CD4-positive, alpha-beta T cell treated with Interleukin-17A for 4 hours (primary cell): Measurements from ENCODE around the gene IQSEC1.

Experiments used
- DNase-seq: peaks from one replicate; pipeline ENCODE4 v3.0.0-alpha.2; 2020; ENCODE audit warnings: mixed read lengths

Gene IQSEC1

DNA sequence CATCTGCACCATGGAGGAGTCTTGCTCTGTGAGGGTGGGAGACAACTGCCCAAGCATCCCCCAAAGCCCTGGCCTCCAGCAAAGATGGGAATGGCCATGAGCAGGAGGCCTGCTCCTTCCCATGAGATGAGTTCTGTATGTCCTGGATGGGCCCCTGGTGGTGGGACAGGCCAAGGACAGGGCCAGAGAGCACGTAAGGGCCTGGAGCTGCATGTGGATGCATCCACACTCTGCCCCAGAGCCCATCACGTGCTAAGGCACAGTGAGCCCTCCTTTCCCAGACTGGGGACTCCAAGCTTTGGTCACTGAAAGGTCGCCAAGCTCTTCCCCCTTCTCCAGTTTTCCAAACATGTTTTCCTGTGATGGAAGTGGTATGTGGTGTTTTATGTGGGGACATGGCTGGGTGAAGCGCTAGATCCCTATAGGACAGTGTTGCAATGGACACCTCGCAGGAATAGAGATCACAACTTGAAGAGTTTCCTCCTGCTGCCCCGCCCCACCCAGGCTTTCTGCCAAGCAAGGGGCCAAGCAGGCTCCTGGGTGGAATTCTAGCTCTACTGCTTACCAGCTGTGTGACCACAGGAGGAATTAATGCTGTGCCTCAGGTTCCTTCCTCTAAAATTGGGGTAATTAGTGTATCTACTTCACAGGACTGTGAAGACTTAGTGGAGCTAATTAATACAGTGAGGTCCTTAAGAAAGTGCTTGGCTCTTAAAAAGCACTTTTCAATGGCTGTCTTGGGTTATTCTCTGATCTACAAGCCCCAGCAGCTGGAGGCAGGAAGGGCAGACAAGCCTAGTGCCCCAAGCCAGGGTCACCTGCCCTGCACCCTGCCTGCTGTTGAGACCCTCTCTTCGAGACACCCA lies 125.5 kb downstream of the IQSEC1 start:
- no peak for DNase-seq

GRCh38 chr3:12946649-12947316 lies 126.4 kb downstream of the IQSEC1 start:
- no peak for DNase-seq

DNA sequence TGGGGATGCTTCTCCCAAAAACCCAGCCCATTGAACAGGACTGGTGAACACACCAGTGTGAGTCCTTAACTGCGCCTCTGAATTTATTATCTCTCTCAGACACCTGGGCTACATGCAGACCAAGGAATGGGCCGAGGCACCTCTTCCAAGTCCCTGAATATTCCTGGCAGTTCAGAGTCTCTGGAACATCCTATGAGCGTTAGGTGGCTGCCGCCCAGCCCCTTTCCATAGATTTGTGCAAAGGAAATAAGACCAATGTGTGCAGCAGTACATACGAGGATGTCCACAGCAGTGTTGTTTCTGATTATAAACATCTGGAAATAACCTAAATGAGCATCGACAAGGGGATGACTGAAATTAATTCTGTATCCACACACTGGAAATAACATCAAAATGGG lies 127.0 kb downstream of the IQSEC1 start:
- DNase-seq, result no peak

DNA sequence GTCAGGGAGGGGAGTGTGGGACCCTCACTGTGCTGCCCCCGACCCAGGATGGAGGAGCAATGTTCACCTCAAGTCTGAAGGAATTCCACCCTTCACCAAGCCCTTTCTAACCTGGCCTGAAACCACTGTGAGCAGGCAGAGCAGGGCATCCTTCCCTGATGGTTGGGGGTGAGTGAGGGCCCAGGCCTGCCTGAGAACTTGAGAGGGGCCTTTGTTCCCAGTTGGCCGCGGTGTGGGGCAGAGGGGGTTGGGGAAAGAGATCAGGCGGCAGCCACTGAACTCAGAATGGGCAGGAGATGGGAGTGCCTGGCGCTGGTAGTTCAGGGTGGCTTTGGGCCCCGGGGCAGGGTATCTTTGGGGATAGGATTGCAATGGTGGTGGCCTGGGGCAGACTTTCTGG lies 128.4 kb downstream of the IQSEC1 start:
- DNase-seq, result no peak

DNA sequence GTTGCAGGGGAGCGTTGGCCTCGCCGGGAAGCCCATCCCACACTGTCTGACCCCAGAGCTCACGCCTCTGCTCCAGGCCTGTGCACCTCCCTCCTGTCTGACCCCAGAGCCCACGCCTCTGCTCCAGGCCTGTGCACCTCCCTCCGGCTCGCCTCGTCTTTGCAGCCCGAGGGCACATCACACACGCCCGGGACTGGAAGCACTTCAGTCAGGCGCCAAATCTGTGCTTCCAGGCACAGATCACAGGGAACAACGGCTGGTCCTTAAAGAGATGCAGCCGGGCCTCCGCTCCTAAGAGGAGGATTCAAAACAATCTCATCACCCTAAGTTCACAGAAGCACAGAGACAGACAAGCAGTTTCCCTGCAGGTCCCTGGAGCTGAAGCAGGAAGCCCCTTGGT lies 128.8 kb downstream of the IQSEC1 start:
- no peak for DNase-seq

GRCh38 chr3:12943124-12944021 lies 129.9 kb downstream of the IQSEC1 start:
- DNase-seq, result no peak

DNA sequence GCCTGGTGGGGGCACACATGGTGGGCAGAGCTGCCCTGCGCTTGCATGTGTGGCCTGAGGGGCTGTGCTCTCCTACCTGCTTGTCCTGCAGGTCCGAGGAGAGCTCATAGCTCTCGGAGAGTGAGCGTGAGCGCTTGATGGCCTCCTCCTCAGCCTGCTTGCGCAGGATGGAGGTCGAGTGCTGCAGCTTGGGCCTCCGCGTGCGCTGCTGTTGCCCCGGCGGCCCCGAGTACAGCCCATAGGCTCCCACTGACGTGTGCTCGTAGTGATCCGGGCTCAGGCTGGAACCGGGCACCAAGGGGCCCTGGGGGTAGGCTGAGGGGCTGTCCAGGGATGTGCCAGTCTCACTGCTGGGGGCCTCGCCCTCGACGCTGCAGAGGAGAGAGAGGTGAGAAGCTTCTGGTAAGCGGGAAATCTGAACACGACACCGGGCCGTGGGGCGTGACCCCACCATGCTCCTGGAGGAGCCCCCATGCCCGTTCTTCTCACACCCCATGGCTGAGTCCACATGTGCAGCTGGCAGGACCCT lies 131.7 kb downstream of the IQSEC1 start:
- DNase-seq, result no peak

DNA sequence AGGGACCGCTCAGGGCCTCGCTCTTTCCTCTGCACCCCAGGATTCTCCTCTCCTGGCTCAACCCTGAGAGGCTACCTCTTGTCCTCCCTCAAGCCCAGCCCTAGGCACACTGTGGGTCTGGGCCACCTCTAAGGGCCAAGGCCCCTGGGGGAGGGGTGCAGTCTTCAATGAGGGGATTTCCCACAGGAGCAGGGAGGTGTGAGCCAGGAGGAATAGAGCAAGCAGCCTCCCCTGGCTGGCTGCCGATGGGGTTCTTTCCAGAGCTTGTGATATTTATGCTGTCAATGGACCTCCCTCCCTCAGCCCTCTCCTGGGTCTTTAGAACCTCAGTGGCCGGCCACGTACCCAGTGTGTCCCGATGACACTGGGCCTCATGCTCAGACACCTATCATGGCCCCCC lies 132.4 kb downstream of the IQSEC1 start:
- no peak for DNase-seq

- DNase-seq, result no peak
These were observed 134.1 kb downstream of the IQSEC1 start for GRCh38 chr3:12939137-12939536.

DNA sequence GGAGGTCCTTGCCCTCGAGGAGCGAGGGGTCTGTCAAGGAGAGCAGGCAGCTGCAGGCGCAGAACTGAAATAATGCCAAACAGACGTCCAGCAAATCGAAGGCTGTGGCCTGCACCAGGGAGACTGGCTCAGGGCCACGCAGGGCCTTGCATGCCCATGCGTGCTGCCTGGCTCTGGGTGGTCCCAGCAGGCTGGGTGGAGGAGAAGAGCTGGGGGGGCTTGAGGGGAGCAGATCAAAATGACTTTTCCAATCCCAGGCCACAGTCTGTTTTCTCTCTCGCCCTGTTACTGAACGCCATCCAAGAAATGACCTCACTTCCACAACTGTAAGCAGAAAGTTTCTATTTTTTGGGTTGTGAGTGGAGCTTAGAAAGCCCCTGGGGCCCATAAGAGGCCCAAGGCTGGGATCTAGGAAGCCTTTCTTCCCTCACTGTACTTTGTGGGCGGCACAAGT lies 134.9 kb downstream of the IQSEC1 start:
- DNase-seq, result no peak

DNA sequence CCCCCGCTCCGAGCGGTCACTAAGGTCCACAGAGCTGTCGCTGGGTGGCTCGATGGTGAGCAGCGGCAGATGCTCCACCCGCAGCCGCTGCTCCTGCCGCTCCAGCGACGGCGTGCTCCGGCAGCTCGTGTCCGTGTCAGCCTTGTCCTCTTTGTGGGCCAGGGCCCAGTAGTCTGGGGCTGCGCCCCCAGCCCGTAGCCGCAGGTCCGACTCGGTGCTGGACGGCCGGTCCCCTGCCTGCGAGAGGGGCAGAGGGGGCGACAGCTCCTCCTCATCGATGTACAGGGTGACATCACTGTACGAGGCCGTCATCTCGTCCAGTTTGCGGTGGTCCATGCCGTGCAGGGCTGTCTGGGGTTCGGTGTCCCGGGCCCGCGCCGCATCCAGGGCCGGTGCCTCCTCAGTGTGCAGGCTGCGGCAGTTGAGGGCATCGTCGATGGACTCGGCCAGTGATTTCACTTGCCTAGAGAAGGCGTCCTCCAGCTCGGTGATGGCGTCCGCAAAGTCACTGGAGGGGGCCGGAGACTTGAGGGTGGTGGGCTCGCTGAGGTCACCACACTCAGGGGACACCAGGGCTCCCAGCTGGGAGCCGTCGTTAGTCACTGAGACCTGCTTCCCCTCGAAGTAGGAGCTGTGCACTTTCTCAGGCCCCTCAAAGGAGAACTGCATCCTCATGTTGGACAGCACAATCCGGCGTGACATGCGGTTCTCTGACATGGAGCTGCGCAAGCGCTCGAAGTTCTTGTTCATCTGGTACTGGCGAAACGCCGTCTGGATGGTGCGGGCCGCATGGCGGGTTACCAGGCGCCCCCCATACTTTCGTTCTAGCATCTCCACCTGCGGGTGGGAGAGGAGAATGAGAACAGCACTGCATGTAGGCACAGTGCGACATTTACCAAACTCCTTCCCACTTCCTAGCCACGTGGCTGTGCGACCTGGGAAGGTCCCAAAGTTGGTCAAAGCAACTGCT lies 137.1 kb downstream of the IQSEC1 start:
- no peak for DNase-seq

DNA sequence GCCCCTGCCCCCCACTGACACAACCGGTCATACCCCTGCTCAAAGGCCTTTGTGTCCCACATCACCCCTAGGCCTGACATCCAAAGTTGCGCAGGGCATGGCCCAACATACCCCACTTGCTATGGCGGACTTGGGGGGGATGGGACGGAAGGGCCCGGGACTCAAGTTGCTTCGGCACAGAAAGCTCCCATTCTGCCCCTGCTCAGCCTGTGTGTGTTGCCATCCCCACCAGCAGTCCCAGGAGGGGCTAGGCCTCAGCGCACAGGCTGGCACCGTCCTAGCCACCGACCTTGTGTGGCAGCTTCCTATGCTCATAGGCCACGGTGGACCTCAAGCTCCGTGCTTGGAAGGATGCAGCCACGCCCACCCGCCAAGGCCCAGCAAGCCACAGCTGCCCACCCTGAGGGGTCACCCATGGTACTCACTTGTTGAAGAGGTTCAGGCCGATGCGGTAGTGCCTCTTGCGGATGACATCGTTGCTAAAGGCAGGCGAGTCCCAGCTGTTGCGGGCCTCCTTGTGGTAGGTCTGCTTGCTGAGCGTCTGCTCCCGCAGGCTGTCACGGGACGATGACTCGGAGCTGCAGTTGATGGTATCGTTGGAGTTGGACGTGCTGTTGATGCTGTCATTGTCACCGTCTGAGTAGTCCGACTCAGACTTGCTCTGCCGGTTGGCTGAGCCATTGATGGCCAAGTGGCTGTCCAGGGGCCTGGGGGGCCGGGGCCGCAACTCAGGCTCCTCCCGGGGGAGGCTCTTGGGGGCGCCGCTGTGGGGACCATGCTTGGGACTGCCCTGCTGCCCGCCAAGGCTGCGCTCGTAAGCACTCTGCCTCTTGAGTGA lies 138.0 kb downstream of the IQSEC1 start:
- DNase-seq, result no peak

GRCh38 chr3:12934431-12934830 lies 138.8 kb downstream of the IQSEC1 start:
- DNase-seq, result no peak

- no peak for DNase-seq
These were observed 139.3 kb downstream of the IQSEC1 start for GRCh38 chr3:12933901-12934300.

GRCh38 chr3:12932754-12933153 lies 140.5 kb downstream of the IQSEC1 start:
- no peak for DNase-seq

DNA sequence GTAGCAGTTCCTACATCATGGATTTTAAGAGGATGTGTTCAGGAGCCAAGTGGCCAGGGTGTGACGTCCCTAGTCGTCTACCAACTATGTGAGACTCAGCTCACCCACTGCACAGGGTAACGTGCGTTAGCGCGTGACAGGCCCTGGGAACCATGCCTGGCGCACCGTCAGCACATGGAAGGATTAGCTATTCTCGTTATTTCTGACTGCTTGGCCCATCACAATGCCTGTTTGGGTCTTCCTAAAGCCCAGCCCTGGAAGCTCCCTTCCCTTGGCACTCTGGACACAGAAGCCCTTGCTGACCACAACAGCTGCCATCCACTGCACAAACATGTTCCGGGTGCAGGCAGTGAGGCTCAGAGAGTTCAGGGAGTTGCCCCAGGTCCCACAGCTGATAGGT lies 140.9 kb downstream of the IQSEC1 start:
- no peak for DNase-seq

DNA sequence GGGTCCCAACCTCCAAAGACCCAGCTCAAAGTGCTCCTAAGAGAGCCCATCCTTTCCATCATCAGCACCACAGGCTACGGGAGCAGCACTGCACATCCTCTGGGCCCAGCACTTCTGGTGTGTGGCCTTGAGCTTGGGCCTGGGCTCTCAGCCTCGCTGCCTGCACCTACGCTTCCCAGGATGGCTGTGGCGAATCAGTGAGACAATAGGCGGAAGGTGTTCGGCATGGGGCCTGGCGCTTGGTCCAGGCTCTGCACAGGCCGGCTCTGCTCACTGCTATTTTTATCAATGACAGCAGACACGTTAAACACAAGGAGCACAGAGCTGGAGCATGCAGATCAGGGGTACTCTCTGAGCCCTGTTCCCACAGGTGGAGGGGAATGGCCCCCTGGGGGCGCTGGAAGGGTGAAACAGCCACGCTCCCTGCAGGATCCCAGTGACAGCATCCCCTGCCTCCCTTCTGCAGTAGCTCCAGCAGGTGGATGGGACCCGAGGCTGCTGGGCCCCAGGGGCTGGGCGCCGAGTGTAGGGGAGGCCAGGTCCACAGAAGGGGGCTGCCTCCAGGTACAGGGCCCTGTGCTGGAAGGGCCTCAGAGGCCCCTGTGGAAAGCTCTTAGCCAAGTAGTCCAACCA lies 141.8 kb downstream of the IQSEC1 start:
- no peak for DNase-seq

DNA sequence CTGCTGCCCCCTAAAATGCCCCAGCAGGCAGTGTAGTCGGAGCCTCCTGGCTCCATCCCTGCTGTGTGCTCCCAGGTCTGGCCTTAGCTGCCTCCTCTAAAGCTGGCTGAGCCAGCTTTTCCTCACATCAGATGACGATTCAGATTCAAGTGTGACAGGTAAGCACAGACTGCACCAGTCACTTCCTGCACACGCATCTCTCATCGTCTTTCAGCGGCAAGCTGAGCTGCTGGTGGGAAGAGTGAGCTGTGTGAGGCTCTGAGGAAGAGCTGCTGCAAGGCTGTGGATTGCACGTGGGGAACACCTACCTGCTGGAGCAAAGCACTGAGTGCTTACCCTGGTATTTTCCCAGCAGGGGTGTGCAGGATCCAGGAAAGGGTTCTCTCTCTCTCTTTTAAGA lies 143.4 kb downstream of the IQSEC1 start:
- DNase-seq, result no peak

DNA sequence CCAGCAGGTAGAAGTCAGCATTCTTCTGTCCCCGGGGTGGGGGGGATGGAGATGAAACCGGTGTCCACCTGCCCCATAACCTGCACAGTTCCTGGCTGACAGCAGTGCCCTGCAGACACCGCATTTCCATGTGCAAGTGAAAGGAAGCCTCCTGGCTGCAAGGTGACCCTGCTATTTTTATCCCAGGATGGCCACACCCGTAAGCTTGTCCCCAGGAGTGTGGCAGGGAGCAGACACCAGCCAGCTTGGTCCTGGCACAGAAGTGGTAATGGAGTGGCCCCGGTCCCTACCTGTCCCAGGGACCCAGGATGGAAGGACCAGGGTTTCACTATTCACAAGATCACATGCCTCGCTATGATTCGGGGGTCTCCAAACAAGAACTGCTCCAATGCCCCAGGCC lies 146.6 kb downstream of the IQSEC1 start:
- no peak for DNase-seq

- no peak for DNase-seq
These were observed 147.6 kb downstream of the IQSEC1 start for GRCh38 chr3:12925648-12926047.
